K562 (cell line): ENCODE results near the gene TBATA.

Source experiments
- ASH1L ChIP-seq: fragments of 450-650 bp; IDR thresholded peaks from 2 replicates; pipeline ENCODE4 v1.6.1; 2018; ENCODE audit warnings: borderline replicate concordance, mild to moderate bottlenecking, low read depth; ENCODE audit not compliant: partially characterized antibody
- BRCA1 ChIP-seq, 2 experiments: fragments of 450-650 bp in 1 of 2; sonication (generic) in 1 of 2; formaldehyde crosslinking in 1 of 2; IDR thresholded peaks; 2 replicates each; pipeline versions ENCODE4 v1.5.0 to v1.6.1; 2017 to 2020; ENCODE audit warnings: mild to moderate bottlenecking in 1 of 2, missing genetic modification reagents in 1 of 2
- CHCHD3 ChIP-seq: fragments of 250-450 bp; sonication (Bioruptor Pico); IDR thresholded peaks from 2 replicates; pipeline ENCODE4 v2.1.2; 2022; ENCODE audit warnings: mild to moderate bottlenecking
- CHD2 ChIP-seq: IDR thresholded peaks from 2 replicates; pipeline ENCODE4 v1.6.1; 2011; ENCODE audit warnings: low read depth, low read length
- ELF1 ChIP-seq: fragments of 200-800 bp; sonication (Bioruptor generic); IDR thresholded peaks from 2 replicates; pipeline ENCODE4 v1.6.1; 2016; ENCODE audit warnings: missing genetic modification characterization, missing compliant biosample characterization
- FOS ChIP-seq: IDR thresholded peaks from 3 replicates; pipeline ENCODE4 v1.6.1; 2011; ENCODE audit not compliant: insufficient read length; ENCODE audit errors: extremely low read depth
- JUN ChIP-seq, 2 experiments: sonication (generic) in 1 of 2; formaldehyde crosslinking in 1 of 2; IDR thresholded peaks; 2 replicates each; pipeline versions ENCODE4 v1.6.1 to v1.8.0; 2012 to 2022; ENCODE audit warnings: borderline replicate concordance in 2 of 2, mild to moderate bottlenecking in 2 of 2, improper control_type of control experiment in 1 of 2, low read depth in 1 of 2, low read length in 1 of 2, missing genetic modification reagents in 1 of 2
- PCBP1 ChIP-seq: fragments of 200-400 bp; formaldehyde crosslinking; IDR thresholded peaks from 2 replicates; pipeline ENCODE4 v1.6.1; 2018; ENCODE audit warnings: mild to moderate bottlenecking, low read depth, low read length; ENCODE audit not compliant: poor library complexity, severe bottlenecking
- POLR3A ChIP-seq: IDR thresholded peaks from 2 replicates; pipeline ENCODE4 v1.6.1; 2011; ENCODE audit warnings: borderline replicate concordance, mild to moderate bottlenecking, moderate library complexity; ENCODE audit not compliant: insufficient read length, insufficient read depth; ENCODE audit errors: extremely low read depth
- RCOR1 ChIP-seq, 2 experiments: IDR thresholded peaks; 2 replicates each; pipeline ENCODE4 v1.6.1; 2012; ENCODE audit warnings: low read depth in 2 of 2, low read length in 2 of 2, borderline replicate concordance in 1 of 2, improper control_type of control experiment in 1 of 2
- ZFP36 ChIP-seq: fragments of 150-350 bp; IDR thresholded peaks from 2 replicates; pipeline ENCODE4 v1.6.1; 2018; ENCODE audit warnings: low read length, low read depth; ENCODE audit not compliant: partially characterized antibody
- ZNF586 ChIP-seq: fragments of 450-650 bp; formaldehyde crosslinking; conservative IDR thresholded peaks from 2 replicates; pipeline ENCODE4 v1.4.0; 2020; ENCODE audit warnings: mild to moderate bottlenecking, moderate library complexity
- TF ChIP-seq, protein P1 (sequence below): fragments of 450-650 bp; formaldehyde crosslinking; IDR thresholded peaks from 2 replicates; pipeline ENCODE4 v1.4.0; 2020; ENCODE audit warnings: mild to moderate bottlenecking
- TF ChIP-seq, protein P2 (sequence below), 3 experiments: IDR thresholded peaks in 2 of 3; conservative IDR thresholded peaks in 1 of 3; 2 replicates each; pipeline ENCODE4 v1.5.1; 2011 to 2012; ENCODE audit warnings: low read length in 3 of 3, mild to moderate bottlenecking in 3 of 3, control low read depth in 2 of 3, improper control_type of control experiment in 1 of 3, inconsistent platforms in 1 of 3, low read depth in 1 of 3, mixed read lengths in 1 of 3, moderate library complexity in 1 of 3; ENCODE audit not compliant: insufficient read depth in 2 of 3

- TF ChIP-seq, protein P1, sequence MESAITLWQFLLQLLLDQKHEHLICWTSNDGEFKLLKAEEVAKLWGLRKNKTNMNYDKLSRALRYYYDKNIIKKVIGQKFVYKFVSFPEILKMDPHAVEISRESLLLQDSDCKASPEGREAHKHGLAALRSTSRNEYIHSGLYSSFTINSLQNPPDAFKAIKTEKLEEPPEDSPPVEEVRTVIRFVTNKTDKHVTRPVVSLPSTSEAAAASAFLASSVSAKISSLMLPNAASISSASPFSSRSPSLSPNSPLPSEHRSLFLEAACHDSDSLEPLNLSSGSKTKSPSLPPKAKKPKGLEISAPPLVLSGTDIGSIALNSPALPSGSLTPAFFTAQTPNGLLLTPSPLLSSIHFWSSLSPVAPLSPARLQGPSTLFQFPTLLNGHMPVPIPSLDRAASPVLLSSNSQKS (CRISPR knock-in tag) = no peak
- TF ChIP-seq BRCA1 (IDR thresholded peaks at IDR 0.05) (no peak), BRCA1 (CRISPR knock-in tag; IDR thresholded peaks at IDR 0.05) (no peak), CHCHD3 (CRISPR knock-in tag) (no peak), JUN (IDR thresholded peaks at IDR 0.05; ENCODE audit: borderline replicate concordance, low read depth, low read length) (no peak), JUN (CRISPR knock-in tag; IDR thresholded peaks at IDR 0.05; ENCODE audit: borderline replicate concordance) (no peak), ASH1L (no peak), ZNF586 (CRISPR knock-in tag) (no peak), CHD2 (no peak), POLR3A (no peak), FOS (no peak), ELF1 (tag) (no peak), ZFP36 (no peak), RCOR1 (IDR thresholded peaks at IDR 0.05; ENCODE audit: borderline replicate concordance in 1 of 2, low read depth in 2 of 2, low read length in 2 of 2) (no peak), PCBP1 (no peak)
- TF ChIP-seq, protein P2, sequence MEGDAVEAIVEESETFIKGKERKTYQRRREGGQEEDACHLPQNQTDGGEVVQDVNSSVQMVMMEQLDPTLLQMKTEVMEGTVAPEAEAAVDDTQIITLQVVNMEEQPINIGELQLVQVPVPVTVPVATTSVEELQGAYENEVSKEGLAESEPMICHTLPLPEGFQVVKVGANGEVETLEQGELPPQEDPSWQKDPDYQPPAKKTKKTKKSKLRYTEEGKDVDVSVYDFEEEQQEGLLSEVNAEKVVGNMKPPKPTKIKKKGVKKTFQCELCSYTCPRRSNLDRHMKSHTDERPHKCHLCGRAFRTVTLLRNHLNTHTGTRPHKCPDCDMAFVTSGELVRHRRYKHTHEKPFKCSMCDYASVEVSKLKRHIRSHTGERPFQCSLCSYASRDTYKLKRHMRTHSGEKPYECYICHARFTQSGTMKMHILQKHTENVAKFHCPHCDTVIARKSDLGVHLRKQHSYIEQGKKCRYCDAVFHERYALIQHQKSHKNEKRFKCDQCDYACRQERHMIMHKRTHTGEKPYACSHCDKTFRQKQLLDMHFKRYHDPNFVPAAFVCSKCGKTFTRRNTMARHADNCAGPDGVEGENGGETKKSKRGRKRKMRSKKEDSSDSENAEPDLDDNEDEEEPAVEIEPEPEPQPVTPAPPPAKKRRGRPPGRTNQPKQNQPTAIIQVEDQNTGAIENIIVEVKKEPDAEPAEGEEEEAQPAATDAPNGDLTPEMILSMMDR (IDR thresholded peaks at IDR 0.05 in 2 of 3, conservative IDR thresholded peaks at IDR 0.05 in 1 of 3; ENCODE audit: insufficient read depth in 2 of 3, low read depth in 1 of 3, low read length in 3 of 3) = no peak
These were observed 16.1 kb downstream of the TBATA start for GRCh38 chr10:70769121-70769520.
